Fibroblast of lung (primary cell): ENCODE results near the gene CAMTA1. TPM values are rescaled to one million over a fixed set of nuclear protein-coding genes. Genes with fewer than 3 reads are reported as not detected.

Experiments
- DNase-seq, 2 donors: peaks; one replicate each; pipeline versions ENCODE4 v3.0.0 to v3.0.0-alpha.2; 2010; ENCODE audit warnings: low read depth in 2 of 2
- H2AFZ ChIP-seq: 2 replicates; pipeline ENCODE4 v1.5.1; 2012; ENCODE audit warnings: low read length, control low read depth, inconsistent platforms
- H3K27ac ChIP-seq: 2 replicates; pipeline ENCODE4 v1.5.1; 2011; ENCODE audit warnings: low read length, control low read depth; ENCODE audit not compliant: insufficient read depth
- H3K27me3 ChIP-seq: 2 replicates; pipeline ENCODE4 v1.5.1; 2011; ENCODE audit warnings: mild to moderate bottlenecking, low read length; ENCODE audit not compliant: control insufficient read depth, insufficient read depth
- H3K36me3 ChIP-seq: 2 replicates; pipeline ENCODE4 v1.5.1; 2011; ENCODE audit warnings: low read length; ENCODE audit not compliant: control insufficient read depth, insufficient read depth
- H3K4me1 ChIP-seq: 2 replicates; pipeline ENCODE4 v1.5.1; 2011; ENCODE audit warnings: low read length; ENCODE audit not compliant: control insufficient read depth, insufficient read depth; ENCODE audit errors: extremely low read depth
- H3K4me2 ChIP-seq: 2 replicates; pipeline ENCODE4 v1.5.1; 2011; ENCODE audit warnings: low read length, control low read depth; ENCODE audit not compliant: insufficient read depth; ENCODE audit errors: extremely low read depth
- H3K4me3 ChIP-seq, 4 experiments: fragments of 200-600 bp in 1 of 4; sonication (generic) in 1 of 4; replicated peaks in 1 of 4; 2 replicates each; pipeline ENCODE4 v1.5.1; 2011 to 2016; ENCODE audit warnings: low read length in 4 of 4, low read depth in 3 of 4, mild to moderate bottlenecking in 3 of 4, control low read depth in 2 of 4, inconsistent platforms in 1 of 4, mixed read lengths in 1 of 4; ENCODE audit not compliant: insufficient read depth in 1 of 4; ENCODE audit errors: control extremely low read depth in 1 of 4
- H3K79me2 ChIP-seq: 2 replicates; pipeline ENCODE4 v1.5.1; 2012; ENCODE audit warnings: mild to moderate bottlenecking, low read length, inconsistent platforms; ENCODE audit not compliant: control insufficient read depth, insufficient read depth
- H3K9ac ChIP-seq: 2 replicates; pipeline ENCODE4 v1.5.1; 2011; ENCODE audit warnings: mild to moderate bottlenecking, low read length, control low read depth; ENCODE audit not compliant: insufficient read depth
- H3K9me3 ChIP-seq: 2 replicates; pipeline ENCODE4 v1.5.1; 2012; ENCODE audit warnings: low read depth, low read length; ENCODE audit not compliant: control insufficient read depth, insufficient read depth
- H4K20me1 ChIP-seq: 2 replicates; pipeline ENCODE4 v1.5.1; 2011; ENCODE audit warnings: low read length; ENCODE audit not compliant: control insufficient read depth, insufficient read depth; ENCODE audit errors: extremely low read depth
- EZH2 ChIP-seq: IDR thresholded peaks from 2 replicates; pipeline ENCODE4 v1.5.1; 2012; ENCODE audit warnings: low read length, control low read depth, mild to moderate bottlenecking; ENCODE audit errors: missing control alignments
- polyA plus RNA-seq, 2 donors: library from polyadenylated mRNA; depleted of rRNA in 1 of 2; stranded (reverse) in 1 of 2; unstranded in 1 of 2; fragments of >200 nt; gene quantifications; 2 replicates each; pipeline ENCODE4 v1.2.1, GENCODE V29; 2011 to 2012; ENCODE audit warnings: missing spikeins in 1 of 2
- total RNA-seq: library from RNA; depleted of rRNA; stranded (reverse); fragments of >200 nt; gene quantifications from 2 replicates; pipeline ENCODE4 v1.2.1, GENCODE V29; 2014
- TF ChIP-seq, protein P1 (sequence below), 2 donors: IDR thresholded peaks in 1 of 2; conservative IDR thresholded peaks in 1 of 2; 1 replicate in 1 of 2; 2 replicates in 1 of 2; pipeline ENCODE4 v1.5.1; 2011 to 2012; ENCODE audit warnings: low read length in 2 of 2, control low read depth in 1 of 2, inconsistent platforms in 1 of 2, low read depth in 1 of 2, mild to moderate bottlenecking in 1 of 2

The CAMTA1 gene
- total and polyA plus RNA-seq, 2 donors (not counting 1 experiment from before 2014, with no cell fraction given), result 47.6 to 86.0 TPM

DNA sequence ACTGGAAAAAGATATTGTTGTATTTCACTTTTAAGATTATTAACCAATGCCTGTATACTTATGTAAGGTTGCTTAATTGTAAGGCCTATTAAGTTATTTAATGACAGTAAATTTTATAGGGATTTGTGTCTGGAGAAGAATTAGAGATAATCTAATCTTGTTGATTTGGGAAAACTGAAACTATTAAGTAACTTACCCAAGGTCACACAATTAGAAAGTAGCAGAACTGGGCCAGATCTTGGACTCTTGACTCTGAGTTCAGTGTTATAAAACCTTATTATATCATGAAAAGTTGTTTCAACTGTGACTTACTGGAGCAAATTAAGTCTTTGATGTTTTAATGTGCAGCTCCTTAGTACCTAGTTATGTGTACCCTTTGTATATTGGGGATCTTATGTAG is 38.5 kb downstream of the CAMTA1 start:
- Histone ChIP-seq H3K27ac (no peak overlapping the region), H3K4me1 (no peaks in the 10 kb centered on the region), H3K27me3 (no peaks in the 10 kb centered on the region), H2AFZ (no peak overlapping the region), H4K20me1 (no peaks in the 10 kb centered on the region), H3K79me2 (no peaks in the 10 kb centered on the region), H3K9ac (no peak overlapping the region), H3K36me3 (no peaks in the 10 kb centered on the region), H3K9me3 (no peaks in the 10 kb centered on the region), H3K4me3 (no peak overlapping the region), H3K4me2 (no peak overlapping the region)
- DNase-seq, result no peak
- TF ChIP-seq, protein P1, sequence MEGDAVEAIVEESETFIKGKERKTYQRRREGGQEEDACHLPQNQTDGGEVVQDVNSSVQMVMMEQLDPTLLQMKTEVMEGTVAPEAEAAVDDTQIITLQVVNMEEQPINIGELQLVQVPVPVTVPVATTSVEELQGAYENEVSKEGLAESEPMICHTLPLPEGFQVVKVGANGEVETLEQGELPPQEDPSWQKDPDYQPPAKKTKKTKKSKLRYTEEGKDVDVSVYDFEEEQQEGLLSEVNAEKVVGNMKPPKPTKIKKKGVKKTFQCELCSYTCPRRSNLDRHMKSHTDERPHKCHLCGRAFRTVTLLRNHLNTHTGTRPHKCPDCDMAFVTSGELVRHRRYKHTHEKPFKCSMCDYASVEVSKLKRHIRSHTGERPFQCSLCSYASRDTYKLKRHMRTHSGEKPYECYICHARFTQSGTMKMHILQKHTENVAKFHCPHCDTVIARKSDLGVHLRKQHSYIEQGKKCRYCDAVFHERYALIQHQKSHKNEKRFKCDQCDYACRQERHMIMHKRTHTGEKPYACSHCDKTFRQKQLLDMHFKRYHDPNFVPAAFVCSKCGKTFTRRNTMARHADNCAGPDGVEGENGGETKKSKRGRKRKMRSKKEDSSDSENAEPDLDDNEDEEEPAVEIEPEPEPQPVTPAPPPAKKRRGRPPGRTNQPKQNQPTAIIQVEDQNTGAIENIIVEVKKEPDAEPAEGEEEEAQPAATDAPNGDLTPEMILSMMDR (conservative IDR thresholded peaks at IDR 0.05 in 1 of 2, IDR thresholded peaks at IDR 0.05 in 1 of 2; ENCODE audit: low read depth in 1 of 2, low read length in 2 of 2), result no peak
- TF ChIP-seq EZH2, result no peak

DNA sequence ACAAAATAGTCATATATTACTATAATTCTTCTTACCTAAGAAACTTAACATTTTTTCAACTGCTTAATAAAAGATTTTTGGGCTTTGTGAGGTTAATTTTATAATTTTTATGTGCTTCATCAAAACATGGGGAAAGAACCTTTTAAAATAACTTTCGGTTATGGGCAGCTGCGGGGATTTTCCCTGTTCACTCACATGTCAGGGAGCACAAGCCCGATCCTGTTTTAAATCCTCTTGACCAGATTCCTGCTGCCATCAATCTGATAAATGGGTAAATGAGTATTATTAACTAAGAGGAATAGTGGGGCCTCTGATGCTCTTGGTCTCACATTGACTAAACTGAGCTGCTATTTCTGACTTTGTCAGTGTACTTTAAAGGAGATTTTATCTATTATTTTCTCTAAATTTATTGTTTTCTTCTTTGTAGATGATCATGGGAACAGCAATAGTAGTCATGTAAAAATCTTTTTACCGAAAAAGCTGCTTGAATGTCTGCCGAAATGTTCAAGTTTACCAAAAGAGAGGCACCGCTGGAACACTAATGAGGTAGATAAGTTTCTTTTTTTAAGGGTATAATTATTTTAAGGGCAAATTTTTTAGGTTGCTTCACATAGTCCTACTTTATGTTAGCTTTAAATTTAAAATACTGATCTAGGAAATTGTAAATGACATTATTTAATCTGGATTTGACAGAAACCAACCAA is 39.6 kb downstream of the CAMTA1 start:
- TF ChIP-seq, protein P1 (conservative IDR thresholded peaks at IDR 0.05 in 1 of 2, IDR thresholded peaks at IDR 0.05 in 1 of 2; ENCODE audit: low read depth in 1 of 2, low read length in 2 of 2), result no peak
- no peak for TF ChIP-seq EZH2
- Histone ChIP-seq H3K27ac (no peak overlapping the region), H3K27me3 (no peaks in the 10 kb centered on the region), H3K4me3 (no peak overlapping the region), H3K79me2 (no peaks in the 10 kb centered on the region), H3K4me1 (no peaks in the 10 kb centered on the region), H2AFZ (no peak overlapping the region), H3K9ac (no peak overlapping the region), H3K4me2 (no peak overlapping the region), H4K20me1 (no peaks in the 10 kb centered on the region), H3K36me3 (no peaks in the 10 kb centered on the region), H3K9me3 (no peaks in the 10 kb centered on the region)
- DNase-seq, result no peak

GRCh38 chr1:6825828-6826227 is 40.6 kb downstream of the CAMTA1 start:
- no peaks in the 10 kb centered on the region for H3K79me2 ChIP-seq
- H3K9me3 ChIP-seq, result no peaks in the 10 kb centered on the region
- no peak overlapping the region for H3K4me3 ChIP-seq
- H3K27ac ChIP-seq, result no peak overlapping the region
- no peak overlapping the region for H3K9ac ChIP-seq
- H3K4me2 ChIP-seq, result no peak overlapping the region
- H3K27me3 ChIP-seq, result no peaks in the 10 kb centered on the region
- TF ChIP-seq, protein P1 (conservative IDR thresholded peaks at IDR 0.05 in 1 of 2, IDR thresholded peaks at IDR 0.05 in 1 of 2; ENCODE audit: low read depth in 1 of 2, low read length in 2 of 2), result no peak
- TF ChIP-seq EZH2, result no peak
- no peaks in the 10 kb centered on the region for H3K4me1 ChIP-seq
- no peaks in the 10 kb centered on the region for H3K36me3 ChIP-seq
- no peaks in the 10 kb centered on the region for H4K20me1 ChIP-seq
- H2AFZ ChIP-seq, result no peak overlapping the region
- DNase-seq, result no peak
